SH-SY5Y (cell line): ENCODE results near the gene TYMP.

Experiments used
- GATA2 ChIP-seq: IDR thresholded peaks from 2 replicates; pipeline ENCODE4 v1.6.1; 2011; ENCODE audit warnings: mild to moderate bottlenecking, low read depth, low read length
- GATA3 ChIP-seq: IDR thresholded peaks from 2 replicates; pipeline ENCODE4 v1.6.1; 2011; ENCODE audit warnings: low read depth, mild to moderate bottlenecking, low read length, moderate library complexity

DNA sequence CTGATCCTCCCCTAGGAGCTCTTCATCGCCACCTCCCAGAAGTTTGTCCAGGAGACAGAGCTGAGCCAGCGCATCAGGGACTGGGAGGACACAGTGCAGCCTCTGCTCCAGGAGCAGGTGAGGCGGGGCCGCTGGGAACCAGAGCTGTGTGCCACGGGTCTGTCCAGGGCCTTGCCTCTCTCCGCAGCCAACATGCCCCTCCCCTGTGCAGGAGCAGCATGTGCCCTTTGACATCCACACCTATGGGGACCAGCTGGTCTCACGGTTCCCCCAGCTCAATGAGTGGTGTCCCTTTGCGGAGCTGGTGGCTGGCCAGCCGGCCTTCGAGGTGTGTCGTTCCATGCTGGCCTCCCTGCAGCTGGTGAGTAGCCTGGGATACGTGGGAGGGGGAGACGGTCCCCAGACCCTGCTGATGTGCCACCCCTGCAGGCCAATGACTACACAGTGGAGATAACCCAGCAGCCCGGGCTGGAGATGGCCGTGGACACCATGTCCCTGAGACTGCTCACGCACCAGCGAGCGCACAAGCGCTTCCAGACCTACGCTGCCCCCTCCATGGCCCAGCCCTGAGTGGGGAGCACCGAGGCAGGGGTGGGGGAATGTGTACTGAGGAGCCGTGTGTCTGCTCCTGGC, 6.9 kb downstream of the TYMP start:
- TF ChIP-seq GATA2 = no peak
- no peak for TF ChIP-seq GATA3
